ENCODE data around the gene PON2.

DNA sequence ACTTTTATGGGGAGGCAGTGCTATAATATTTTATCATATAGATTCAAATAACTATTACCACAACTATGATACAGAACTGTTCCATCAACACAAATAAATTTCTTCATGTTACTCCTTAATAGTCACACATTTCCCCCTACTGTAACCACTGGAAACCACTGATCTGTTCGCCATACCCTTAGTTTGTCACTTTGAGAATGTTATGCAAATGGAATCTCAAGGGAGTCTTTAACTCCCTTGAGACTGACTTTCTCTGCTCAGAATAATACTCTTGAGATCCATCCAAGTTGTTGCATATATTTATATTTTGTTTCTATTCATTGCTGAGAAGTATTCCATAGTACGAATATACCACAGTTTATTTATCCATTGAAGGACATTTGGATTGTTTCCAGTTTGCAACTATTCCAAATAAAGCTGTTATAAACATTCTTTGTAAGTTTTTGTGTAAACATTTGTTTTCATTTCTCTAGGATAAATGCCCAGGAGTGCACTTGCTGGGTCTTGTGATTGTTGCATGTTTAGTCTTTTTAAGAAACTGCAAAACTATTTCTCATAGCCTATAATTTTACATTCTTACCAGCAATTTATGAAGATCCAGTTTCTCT is 19.7 kb upstream of the PON2 start:
- TF ChIP-seq, protein P1, sequence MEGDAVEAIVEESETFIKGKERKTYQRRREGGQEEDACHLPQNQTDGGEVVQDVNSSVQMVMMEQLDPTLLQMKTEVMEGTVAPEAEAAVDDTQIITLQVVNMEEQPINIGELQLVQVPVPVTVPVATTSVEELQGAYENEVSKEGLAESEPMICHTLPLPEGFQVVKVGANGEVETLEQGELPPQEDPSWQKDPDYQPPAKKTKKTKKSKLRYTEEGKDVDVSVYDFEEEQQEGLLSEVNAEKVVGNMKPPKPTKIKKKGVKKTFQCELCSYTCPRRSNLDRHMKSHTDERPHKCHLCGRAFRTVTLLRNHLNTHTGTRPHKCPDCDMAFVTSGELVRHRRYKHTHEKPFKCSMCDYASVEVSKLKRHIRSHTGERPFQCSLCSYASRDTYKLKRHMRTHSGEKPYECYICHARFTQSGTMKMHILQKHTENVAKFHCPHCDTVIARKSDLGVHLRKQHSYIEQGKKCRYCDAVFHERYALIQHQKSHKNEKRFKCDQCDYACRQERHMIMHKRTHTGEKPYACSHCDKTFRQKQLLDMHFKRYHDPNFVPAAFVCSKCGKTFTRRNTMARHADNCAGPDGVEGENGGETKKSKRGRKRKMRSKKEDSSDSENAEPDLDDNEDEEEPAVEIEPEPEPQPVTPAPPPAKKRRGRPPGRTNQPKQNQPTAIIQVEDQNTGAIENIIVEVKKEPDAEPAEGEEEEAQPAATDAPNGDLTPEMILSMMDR (IDR thresholded peaks at IDR 0.05), result no peak
- TF ChIP-seq POLR2AphosphoS5 (IDR thresholded peaks at IDR 0.05), result no peak

All from esophagus muscularis mucosa (tissue), 3 donors.